IPS-NIHi11 (cell line): ENCODE data around the gene ZG16.
A peak's percentile ranks its signal among the peaks of the same experiment; 100 is the strongest.

Experiments
- DNase-seq: peaks from one replicate; pipeline ENCODE4 v3.0.0; 2012; ENCODE audit warnings: mixed read lengths, low spot score

ZG16 gene

DNA sequence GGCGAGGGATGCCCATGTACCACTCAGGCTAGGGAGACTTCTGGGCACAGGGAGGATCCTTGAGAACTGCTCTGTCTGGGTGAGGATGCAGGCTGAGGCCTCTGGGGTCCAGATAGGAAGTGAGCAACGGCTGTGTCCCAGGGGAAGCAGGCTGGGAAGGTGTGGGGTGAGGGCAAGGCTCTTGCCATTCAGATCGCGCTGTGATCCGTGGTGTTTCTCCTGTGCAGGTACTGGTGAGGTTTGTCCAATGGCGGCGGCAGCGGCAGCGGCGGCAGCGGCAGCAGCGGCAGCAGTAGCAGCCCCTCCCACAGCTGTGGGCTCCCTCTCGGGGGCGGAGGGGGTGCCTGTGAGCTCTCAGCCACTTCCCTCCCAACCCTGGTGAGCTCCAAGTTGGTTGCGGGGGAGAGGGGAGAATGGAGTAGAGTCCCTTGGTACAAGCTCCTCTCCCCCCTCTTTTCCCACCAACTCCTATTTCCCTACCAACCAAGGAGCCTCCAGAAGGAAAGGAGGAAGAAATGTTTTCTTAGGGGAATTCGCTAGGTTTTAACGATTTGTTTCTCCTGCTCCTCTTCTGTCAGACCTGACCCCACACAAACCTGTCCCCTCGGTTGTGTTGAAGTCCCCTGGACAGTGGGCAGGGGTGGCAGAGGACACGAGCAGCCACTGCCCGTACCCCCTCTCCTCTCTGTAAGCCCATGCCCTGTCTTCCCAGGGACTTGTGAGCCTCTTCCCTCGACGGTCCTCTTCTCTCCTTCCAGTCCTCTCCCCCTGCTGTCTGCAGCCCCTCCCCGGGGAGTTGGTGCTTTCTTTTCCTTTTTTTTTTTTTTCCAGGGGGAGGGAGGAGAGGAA, 32.0 kb downstream of the ZG16 start:
- no peak for DNase-seq

DNA sequence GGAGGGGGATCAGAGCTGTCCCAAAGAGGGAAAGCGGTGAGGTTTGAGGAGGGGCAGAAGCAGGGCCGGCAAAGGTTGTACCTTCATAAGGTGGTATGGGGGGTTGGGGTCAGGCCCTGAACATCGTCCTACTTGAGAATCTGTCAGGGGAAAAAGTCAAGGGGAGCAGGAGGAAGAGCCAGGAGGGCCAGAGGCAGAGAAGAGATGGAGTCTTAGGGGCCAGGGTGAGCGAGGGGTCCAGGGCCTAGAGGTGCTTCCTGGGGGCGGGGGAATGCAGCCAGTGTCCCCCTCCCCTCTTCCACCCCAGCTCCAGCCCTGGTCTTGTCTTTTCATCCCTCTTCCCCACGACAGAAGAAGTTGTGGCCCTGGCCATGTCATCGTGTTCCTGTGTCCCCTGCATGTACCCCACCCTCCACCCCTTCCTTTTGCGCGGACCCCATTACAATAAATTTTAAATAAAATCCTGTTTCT, 32.7 kb downstream of the ZG16 start:
- no peak for DNase-seq

DNA sequence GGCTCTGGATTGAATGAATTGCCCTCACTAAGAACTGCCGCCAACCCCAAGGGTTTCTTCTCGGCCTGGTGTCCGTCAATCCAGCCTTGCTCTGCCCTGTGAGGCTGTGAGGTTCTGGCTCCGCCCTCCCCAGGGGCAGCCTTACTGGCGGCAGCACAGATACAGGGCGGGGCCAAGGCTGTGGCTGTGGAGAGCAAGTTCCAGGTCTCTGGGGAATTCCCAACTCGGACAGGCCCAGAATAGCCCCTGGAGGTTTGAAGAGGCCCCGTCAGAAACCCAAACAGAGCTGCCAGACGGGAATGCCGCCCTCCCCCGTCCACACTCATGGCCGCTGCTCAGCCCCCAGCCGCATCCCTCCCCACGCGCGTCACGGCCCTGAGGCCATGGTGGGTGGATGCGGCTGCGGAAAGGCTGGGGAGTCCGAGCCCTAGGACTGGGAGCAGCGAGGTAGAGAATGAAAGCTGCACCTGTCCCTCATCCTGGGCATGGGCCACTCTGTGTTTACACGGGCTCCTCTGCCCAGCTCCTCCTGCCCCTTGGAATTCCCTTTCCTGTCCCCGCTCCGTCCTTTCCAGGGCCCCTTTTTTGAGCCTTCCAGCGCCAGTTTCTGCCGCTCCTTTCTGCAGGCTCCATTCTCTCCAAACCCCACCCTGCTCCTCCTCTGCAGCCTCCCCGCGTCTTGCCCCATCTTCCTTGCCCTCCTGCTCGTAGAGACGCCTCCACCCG, 33.3 kb downstream of the ZG16 start:
- peak; percentile 78 for DNase-seq

- DNase-seq, result peak; percentile 57
Observed at GRCh38 chr16:29811896-29812665, 34.0 kb downstream of the ZG16 start, which contains the start of gene PRRT2. PRRT2 (plus strand) TSS chr16:29812193; CDS start chr16:29813055, 862 bp downstream.

DNA sequence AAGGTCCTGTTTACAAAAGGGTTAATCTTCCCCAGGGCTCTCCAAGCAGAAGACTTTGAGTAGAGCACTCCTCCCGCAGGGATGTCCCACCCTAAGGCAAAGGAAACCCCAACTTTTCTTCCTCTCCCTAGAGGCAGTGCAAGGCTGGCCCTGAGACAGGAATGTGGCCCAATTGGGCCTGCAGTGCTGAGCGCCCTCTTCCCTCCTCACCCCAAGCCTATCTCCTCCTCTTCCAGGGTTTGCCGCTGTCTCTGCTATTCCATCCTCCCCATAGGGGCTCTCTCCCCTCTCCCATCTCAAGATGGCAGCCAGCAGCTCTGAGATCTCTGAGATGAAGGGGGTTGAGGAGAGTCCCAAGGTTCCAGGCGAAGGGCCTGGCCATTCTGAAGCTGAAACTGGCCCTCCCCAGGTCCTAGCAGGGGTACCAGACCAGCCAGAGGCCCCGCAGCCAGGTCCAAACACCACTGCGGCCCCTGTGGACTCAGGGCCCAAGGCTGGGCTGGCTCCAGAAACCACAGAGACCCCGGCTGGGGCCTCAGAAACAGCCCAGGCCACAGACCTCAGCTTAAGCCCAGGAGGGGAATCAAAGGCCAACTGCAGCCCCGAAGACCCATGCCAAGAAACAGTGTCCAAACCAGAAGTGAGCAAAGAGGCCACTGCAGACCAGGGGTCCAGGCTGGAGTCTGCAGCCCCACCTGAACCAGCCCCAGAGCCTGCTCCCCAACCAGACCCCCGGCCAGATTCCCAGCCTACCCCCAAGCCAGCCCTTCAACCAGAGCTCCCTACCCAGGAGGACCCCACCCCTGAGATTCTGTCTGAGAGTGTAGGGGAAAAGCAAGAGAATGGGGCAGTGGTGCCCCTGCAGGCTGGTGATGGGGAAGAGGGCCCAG, 34.9 kb downstream of the ZG16 start:
- DNase-seq, result no peak

GRCh38 chr16:29813644-29814562, 35.8 kb downstream of the ZG16 start:
- DNase-seq, result no peak

DNA sequence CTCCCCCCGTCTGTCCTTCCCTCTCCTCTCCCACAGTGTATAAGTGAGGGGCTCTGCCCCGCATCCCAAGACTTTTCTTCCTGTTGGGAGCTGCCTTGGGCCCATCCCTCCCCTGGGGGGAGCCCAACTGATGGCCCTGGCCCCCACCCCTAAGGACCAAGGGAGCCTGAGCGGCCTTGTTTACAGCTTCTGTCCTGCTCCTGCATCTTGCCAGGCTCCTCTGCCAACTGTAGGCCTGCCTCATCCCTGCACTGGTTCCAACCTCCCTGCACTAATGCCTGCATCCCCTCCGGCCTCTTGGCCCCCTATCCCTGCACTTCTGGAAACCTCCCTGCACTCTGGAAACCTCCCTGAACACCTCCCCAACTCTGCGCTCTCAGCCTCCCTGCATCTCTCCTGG, 36.5 kb downstream of the ZG16 start:
- no peak for DNase-seq

GRCh38 chr16:29815032-29815721, 37.1 kb downstream of the ZG16 start:
- no peak for DNase-seq

- peak; percentile 89 for DNase-seq
Observed at GRCh38 chr16:29815793-29816693, 38.0 kb downstream of the ZG16 start, which contains the start of gene PAGR1. PAGR1 (plus strand) TSS chr16:29816152; CDS start chr16:29816526, 374 bp downstream.

DNA sequence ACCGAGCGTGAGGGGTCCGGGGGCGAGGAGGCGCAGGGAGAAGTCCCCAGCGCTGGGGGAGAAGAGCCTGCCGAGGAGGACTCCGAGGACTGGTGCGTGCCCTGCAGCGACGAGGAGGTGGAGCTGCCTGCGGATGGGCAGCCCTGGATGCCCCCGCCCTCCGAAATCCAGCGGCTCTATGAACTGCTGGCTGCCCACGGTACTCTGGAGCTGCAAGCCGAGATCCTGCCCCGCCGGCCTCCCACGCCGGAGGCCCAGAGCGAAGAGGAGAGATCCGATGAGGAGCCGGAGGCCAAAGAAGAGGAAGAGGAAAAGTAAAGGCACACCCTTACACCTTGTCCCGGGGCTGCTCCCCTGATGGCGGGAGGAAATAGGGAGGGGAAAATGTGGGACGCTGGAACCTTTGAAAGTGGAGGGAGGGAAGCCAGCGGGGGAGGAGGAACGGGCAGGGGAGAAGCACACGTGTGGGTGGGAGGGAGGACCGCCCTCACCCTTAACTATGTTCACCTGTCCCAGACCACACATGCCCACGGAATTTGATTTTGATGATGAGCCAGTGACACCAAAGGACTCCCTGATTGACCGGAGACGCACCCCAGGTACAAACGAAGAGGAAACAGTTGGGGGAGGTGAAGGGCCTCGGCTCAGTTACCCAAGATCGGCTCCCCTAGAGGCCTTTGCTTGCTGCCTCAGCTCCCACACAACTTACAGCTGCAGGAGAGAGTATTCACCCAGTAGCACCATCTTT, 38.8 kb downstream of the ZG16 start:
- peak; percentile 72 for DNase-seq

GRCh38 chr16:29818082-29818481, 40.0 kb downstream of the ZG16 start:
- DNase-seq, result no peak

DNA sequence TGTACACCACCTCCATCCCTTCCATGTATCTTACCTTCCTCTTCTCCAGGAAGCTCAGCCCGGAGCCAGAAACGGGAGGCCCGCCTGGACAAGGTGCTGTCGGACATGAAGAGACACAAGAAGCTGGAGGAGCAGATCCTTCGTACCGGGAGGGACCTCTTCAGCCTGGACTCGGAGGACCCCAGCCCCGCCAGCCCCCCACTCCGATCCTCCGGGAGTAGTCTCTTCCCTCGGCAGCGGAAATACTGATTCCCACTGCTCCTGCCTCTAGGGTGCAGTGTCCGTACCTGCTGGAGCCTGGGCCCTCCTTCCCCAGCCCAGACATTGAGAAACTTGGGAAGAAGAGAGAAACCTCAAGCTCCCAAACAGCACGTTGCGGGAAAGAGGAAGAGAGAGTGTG, 41.5 kb downstream of the ZG16 start:
- DNase-seq, result no peak

DNA sequence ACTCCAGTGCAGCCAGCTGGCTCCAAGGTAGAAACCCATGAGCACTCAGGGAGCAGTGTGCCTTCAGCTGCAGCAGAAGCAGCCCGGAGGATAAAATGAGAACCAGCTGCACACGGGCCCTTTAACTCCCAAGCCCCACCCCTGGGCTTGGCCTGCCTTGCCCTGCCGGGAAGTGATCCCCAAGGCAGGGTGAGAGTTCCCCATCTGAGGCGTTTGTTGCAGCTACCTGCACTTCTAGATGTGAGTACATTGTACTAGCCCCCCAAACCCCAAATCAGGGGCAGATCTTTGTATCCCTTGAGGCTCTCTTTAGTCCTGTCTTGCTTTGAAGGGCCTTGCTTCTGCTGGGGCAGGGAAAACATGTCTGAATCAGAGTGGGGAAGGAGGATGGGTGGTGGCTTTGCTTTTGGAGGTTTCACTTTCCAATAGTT, 42.2 kb downstream of the ZG16 start, which contains the start of gene MVP:
TSS of gene MVP (plus strand) at position 192 of the 431 bp plus-strand sequence. CDS start 10,088 bp downstream, outside the sequence.
- no peak for DNase-seq

DNA sequence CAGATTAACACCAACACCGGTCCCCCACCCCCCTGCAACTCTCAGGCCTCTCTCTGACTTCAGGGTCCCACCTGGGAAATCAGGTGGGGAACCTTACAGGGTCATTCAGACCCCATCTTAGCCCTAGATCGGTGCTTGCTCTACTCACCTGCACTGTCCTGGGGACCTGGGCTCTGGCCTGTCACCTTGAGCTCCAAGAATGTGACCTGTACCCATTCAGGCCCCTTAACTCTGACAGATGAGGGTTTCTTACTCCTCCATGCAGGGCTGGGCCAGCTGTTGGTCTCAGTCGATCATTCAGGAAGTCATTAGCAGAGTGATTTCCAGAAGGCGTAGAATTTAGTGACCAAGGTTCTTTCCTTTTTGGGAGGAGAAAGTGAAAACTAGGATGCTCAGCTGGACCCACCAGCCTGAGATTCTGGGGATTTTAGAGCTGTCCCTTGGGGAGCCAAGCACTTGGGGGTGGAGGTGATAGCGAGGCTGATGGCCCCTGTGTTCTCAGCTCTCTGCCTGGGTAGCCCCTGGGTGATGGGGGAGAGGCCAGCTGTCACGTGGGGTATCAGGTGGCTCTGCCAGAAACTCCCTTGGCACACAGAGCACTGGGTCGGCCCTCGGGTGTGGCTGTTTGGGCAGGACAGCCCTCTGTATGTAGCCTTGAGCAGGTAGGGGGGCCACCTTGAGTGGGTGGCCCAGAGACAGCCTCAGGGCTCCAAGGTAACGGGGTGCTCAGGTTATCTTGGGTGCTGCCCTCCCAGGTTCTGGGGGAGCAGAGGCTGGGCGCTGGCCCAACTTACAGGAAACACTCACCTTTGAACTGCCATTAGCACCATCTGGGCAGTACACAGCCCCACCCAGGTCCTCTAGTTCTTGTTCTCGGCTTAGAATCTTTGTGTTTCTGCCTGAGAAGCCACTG, 42.9 kb downstream of the ZG16 start:
- no peak for DNase-seq

- DNase-seq, result no peak
Observed at GRCh38 chr16:29821643-29822115, 43.6 kb downstream of the ZG16 start.

DNA sequence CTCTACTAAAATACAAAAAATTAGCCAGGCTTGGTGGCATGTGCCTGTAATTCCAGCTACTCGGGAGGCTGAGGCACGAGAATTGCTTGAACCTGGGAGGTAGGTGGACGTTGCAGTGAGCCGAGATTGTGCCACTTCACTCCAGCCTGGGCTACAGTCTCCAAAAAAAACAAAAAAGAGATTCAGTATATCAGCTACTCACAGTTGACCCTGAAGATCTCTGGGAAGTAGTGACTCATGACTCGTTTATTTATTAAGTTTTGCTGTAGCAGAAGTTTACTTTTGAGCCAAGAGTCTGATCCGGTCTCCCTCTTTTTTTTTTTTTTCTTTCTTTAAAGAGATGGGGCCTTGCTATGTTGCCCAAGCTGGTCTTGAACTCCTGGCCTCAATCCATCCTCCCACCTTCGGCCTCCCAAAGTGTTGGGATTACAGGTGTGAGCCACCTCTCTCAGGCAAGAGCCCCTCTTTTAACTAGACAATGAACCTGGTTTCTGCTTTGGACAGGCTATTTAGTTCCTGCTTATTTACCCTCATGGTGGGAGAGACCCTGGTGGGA, 46.6 kb downstream of the ZG16 start:
- DNase-seq, result no peak
